B cell (primary cell): ENCODE measurements around the gene SLC12A1. TPM values are rescaled to one million over a fixed set of nuclear protein-coding genes. Genes with fewer than 3 reads are reported as not detected.
A peak's percentile ranks its signal among the peaks of the same experiment; 100 is the strongest.

Experiments
- ATAC-seq: fragments of 200-7000 bp; cut with Tn5 transposase; one replicate; pipeline ENCODE4 v1.10.0; 2021; ENCODE audit warnings: low read depth, mild to moderate bottlenecking, moderate number of reproducible peaks, moderate library complexity
- CTCF ChIA-PET: fragments of 350-600 bp; sonication (Branson Sonifier 250); formaldehyde crosslinking; loops from one replicate; lab custom pipeline; 2021; ENCODE audit warnings: antibody characterized with exemption, inconsistent platforms; lab: Charles Lee
- POLR2A ChIA-PET: fragments of 350-600 bp; sonication (Branson Sonifier 250); formaldehyde crosslinking; loops from one replicate; lab custom pipeline; 2021; ENCODE audit warnings: antibody characterized with exemption; lab: Charles Lee
- DNase-seq: peaks from one replicate; pipeline ENCODE4 v3.0.0; 2013
- H2AFZ ChIP-seq: 2 replicates; pipeline ENCODE4 v1.6.1; 2012; ENCODE audit warnings: mild to moderate bottlenecking, low read depth, low read length; ENCODE audit not compliant: insufficient read depth, poor library complexity, severe bottlenecking
- H3K27ac ChIP-seq, 2 donors: 1 replicate in 1 of 2; 2 replicates in 1 of 2; pipeline ENCODE4 v1.5.1; 2012 to 2013; ENCODE audit warnings: low read length in 2 of 2, mild to moderate bottlenecking in 2 of 2, moderate library complexity in 1 of 2
- H3K27me3 ChIP-seq, 4 experiments: fragments of 200-600 bp in 1 of 4; sonication (generic) in 1 of 4; replicated peaks in 1 of 4; 1 replicate in 2 of 4; 2 replicates in 2 of 4; pipeline versions ENCODE4 v1.6.1 to v1.7.0; 2013 to 2016; ENCODE audit warnings: low read length in 3 of 4, mild to moderate bottlenecking in 2 of 4, mixed read lengths in 1 of 4, moderate library complexity in 1 of 4; ENCODE audit not compliant: insufficient read depth in 4 of 4, control insufficient read depth in 3 of 4; ENCODE audit errors: control extremely low read depth in 1 of 4
- H3K36me3 ChIP-seq, 2 experiments: replicated peaks in 1 of 2; 1 replicate in 1 of 2; 2 replicates in 1 of 2; pipeline versions ENCODE4 v1.6.1 to v1.7.1; 2013; ENCODE audit warnings: low read length in 1 of 2; ENCODE audit not compliant: insufficient read depth in 2 of 2, control insufficient read depth in 1 of 2; ENCODE audit errors: control extremely low read depth in 1 of 2, extremely low read depth in 1 of 2
- H3K4me1 ChIP-seq, 2 donors: fragments of 200-600 bp in 1 of 2; sonication (generic) in 1 of 2; 1 replicate in 1 of 2; 2 replicates in 1 of 2; pipeline versions ENCODE4 v1.5.1 to v1.6.1; 2013 to 2017; ENCODE audit warnings: low read length in 2 of 2; ENCODE audit not compliant: control insufficient read depth in 2 of 2, insufficient read depth in 2 of 2
- H3K4me2 ChIP-seq: replicated peaks from 2 replicates; pipeline ENCODE3; 2012; ENCODE audit warnings: mild to moderate bottlenecking, low read depth, low read length; ENCODE audit not compliant: poor library complexity, severe bottlenecking
- H3K4me3 ChIP-seq, 5 experiments: fragments of 200-600 bp in 1 of 5; sonication (generic) in 1 of 5; 1 replicate in 3 of 5; 2 replicates in 2 of 5; pipeline versions ENCODE4 v1.5.1 to v1.7.0; 2011 to 2016; ENCODE audit warnings: low read length in 4 of 5, mild to moderate bottlenecking in 4 of 5, low read depth in 2 of 5, control low read depth in 1 of 5, moderate library complexity in 1 of 5; ENCODE audit not compliant: insufficient read depth in 1 of 5; ENCODE audit errors: control extremely low read depth in 1 of 5, extremely low read depth in 1 of 5
- H3K79me2 ChIP-seq: fragments of 200-600 bp; sonication (generic); one replicate; pipeline ENCODE4 v1.6.0; 2016; ENCODE audit warnings: low read length; ENCODE audit not compliant: control insufficient read depth, insufficient read depth
- H3K9ac ChIP-seq: fragments of 200-600 bp; sonication (generic); 2 replicates; pipeline ENCODE4 v1.6.1; 2017; ENCODE audit warnings: mild to moderate bottlenecking, low read length, moderate library complexity
- H3K9me3 ChIP-seq, 3 donors: one replicate each; pipeline versions ENCODE4 v1.6.1 to v1.7.1; 2013; ENCODE audit warnings: low read length in 2 of 3; ENCODE audit not compliant: control insufficient read depth in 2 of 3, insufficient read depth in 1 of 3; ENCODE audit errors: control extremely low read depth in 1 of 3
- H4K20me1 ChIP-seq: 2 replicates; pipeline ENCODE4 v1.6.0; 2012; ENCODE audit warnings: mild to moderate bottlenecking, low read length; ENCODE audit not compliant: insufficient read depth, control insufficient read depth, poor library complexity, severe bottlenecking
- H3K27ac Mint-ChIP-seq: one replicate; pipeline ENCODE4 v1.8.0; 2021; ENCODE audit warnings: mixed read lengths
- H3K27me3 Mint-ChIP-seq: one replicate; pipeline ENCODE4 v1.8.0; 2021; ENCODE audit warnings: mixed read lengths
- H3K4me1 Mint-ChIP-seq: one replicate; pipeline ENCODE4 v1.8.0; 2021; ENCODE audit warnings: mixed read lengths
- H3K4me3 Mint-ChIP-seq: one replicate; pipeline ENCODE4 v1.8.0; 2021; ENCODE audit warnings: mixed read lengths
- H3K9me3 Mint-ChIP-seq: one replicate; pipeline ENCODE4 v1.8.0; 2022; ENCODE audit warnings: mixed read lengths; ENCODE audit not compliant: insufficient read depth
- EZH2 ChIP-seq: IDR thresholded peaks from 2 replicates; pipeline ENCODE4 v1.6.1; 2012; ENCODE audit warnings: borderline replicate concordance, low read depth, mild to moderate bottlenecking, moderate library complexity, low read length; ENCODE audit not compliant: insufficient read depth, poor library complexity, severe bottlenecking
- WGBS: methylation state at CpG from one replicate; pipeline ENCODE4 v1.1.5; 2013; ENCODE audit warnings: missing lambda C conversion rate; ENCODE audit not compliant: insufficient coverage; 5-methylcytosine and 5-hydroxymethylcytosine counted together
- intact Hi-C: fragments of 100-400 bp; cut with micrococcal nuclease; formaldehyde crosslinking; loops from one replicate; pipeline ENCODE4 v1.10.0; 2022
- polyA plus RNA-seq: library from polyadenylated mRNA; depleted of rRNA; stranded (reverse); fragments of >200 nt; gene quantifications from 2 replicates; pipeline ENCODE4 v1.2.3, GENCODE V29; 2012
- total RNA-seq, 2 donors: library from RNA; stranded (reverse); fragments of 120-200 nt in 1 of 2; gene quantifications; 1 replicate in 1 of 2; 2 replicates in 1 of 2; pipeline versions ENCODE4 v1.2.3 to v1.2.4, GENCODE V29; 2013 to 2022
- TF ChIP-seq, protein P1 (sequence below): fragments of 200-600 bp; IDR thresholded peaks from one replicate; pipeline ENCODE4 v1.8.0; 2022; ENCODE audit warnings: antibody characterized with exemption, mild to moderate bottlenecking

Gene SLC12A1
- total and polyA plus RNA-seq, 2 donors (not counting 1 experiment from before 2014, with no cell fraction given), result not detected

DNA sequence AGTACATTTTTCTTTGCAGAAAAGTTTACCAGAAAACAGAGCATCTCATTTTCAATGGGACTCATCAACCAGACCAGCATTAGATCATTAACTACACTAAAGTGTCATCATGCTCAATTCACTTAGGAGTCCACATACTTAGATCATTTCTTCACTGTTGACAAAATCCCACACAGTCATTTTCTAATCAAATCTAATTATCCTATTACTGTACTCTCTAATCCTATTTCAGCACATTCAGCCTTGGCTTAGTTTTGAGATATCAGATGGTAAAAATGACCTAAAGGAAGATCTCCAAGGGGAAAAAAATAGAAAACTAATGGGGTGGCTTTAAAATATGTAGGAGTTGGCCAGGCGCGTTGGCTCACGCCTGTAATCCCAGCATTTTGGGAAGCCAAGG is 19.8 kb upstream of the SLC12A1 start:
- H3K4me3 ChIP-seq, result no peak overlapping the region
- intact Hi-C loops, result no loop called here
- POLR2A ChIA-PET, result no interaction called here
- H3K36me3 ChIP-seq, result no peaks in the 10 kb centered on the region
- no peak overlapping the region for H3K27ac ChIP-seq
- H3K27me3 ChIP-seq, result peaks cover 0 to 10% (median 3%) of the 10 kb centered on the region in 4 experiments
- Mint-ChIP-seq H3K27me3 (peaks cover 44% of the 10 kb centered on the region), H3K4me1 (peaks cover under 1% of the 10 kb centered on the region), H3K4me3 (no peak overlapping the region), H3K27ac (no peak overlapping the region), H3K9me3 (no peaks in the 10 kb centered on the region)
- H3K79me2 ChIP-seq, result no peaks in the 10 kb centered on the region
- H3K9ac ChIP-seq, result no peak overlapping the region
- CTCF ChIA-PET, result no interaction called here
- TF ChIP-seq, protein P1, sequence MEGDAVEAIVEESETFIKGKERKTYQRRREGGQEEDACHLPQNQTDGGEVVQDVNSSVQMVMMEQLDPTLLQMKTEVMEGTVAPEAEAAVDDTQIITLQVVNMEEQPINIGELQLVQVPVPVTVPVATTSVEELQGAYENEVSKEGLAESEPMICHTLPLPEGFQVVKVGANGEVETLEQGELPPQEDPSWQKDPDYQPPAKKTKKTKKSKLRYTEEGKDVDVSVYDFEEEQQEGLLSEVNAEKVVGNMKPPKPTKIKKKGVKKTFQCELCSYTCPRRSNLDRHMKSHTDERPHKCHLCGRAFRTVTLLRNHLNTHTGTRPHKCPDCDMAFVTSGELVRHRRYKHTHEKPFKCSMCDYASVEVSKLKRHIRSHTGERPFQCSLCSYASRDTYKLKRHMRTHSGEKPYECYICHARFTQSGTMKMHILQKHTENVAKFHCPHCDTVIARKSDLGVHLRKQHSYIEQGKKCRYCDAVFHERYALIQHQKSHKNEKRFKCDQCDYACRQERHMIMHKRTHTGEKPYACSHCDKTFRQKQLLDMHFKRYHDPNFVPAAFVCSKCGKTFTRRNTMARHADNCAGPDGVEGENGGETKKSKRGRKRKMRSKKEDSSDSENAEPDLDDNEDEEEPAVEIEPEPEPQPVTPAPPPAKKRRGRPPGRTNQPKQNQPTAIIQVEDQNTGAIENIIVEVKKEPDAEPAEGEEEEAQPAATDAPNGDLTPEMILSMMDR, result no peak
- TF ChIP-seq EZH2, result no peak
- no peak overlapping the region for H2AFZ ChIP-seq
- H3K4me1 ChIP-seq, result no peaks in the 10 kb centered on the region
- ATAC-seq (no peak), DNase-seq (no peak)
- H4K20me1 ChIP-seq, result no peaks in the 10 kb centered on the region
- H3K9me3 ChIP-seq, result no peaks in the 10 kb centered on the region
- no peak overlapping the region for H3K4me2 ChIP-seq
- WGBS, result 100% methylated on average over 3 of the region's 3 CpGs

DNA sequence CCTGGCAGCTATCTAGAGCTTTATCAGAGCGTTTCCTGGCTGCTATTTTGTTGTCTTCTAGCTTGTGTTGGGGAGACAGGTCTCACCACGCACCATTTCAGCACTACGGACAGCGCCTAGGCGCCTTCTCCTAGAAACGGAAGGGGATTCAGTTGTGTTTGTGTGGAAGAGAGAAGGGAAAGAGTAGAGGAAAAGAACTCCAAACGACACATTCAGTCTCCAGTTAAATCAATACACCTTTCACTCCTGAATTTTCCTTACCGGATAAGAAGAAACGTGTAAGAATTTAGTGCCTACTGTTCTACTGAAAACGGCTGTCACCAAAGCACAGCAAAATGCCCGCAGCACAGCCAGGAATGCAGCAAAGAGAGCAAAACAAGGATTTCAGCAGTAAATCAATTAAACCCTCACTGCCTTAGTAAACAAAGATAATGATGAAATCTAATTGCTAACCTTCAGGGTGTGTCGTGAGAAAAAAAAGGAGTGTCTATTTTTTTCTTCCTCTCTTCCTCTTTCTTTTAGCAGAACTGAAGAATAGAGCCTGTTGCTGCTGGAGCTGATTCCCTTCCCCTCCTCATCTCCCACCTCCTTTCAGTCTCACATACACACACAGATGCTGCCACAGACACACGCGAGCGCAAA is 15.0 kb upstream of the SLC12A1 start:
- Histone ChIP-seq H3K27me3 (peaks cover 0 to 9% (median 4%) of the 10 kb centered on the region in 4 experiments), H3K36me3 (no peaks in the 10 kb centered on the region), H3K4me1 (no peaks in the 10 kb centered on the region), H3K9ac (no peak overlapping the region), H2AFZ (no peak overlapping the region), H3K27ac (no peak overlapping the region), H3K4me2 (no peak overlapping the region), H4K20me1 (no peaks in the 10 kb centered on the region), H3K9me3 (peaks cover 0 to 3% (median 0%) of the 10 kb centered on the region in 3 donors), H3K4me3 (no peak overlapping the region), H3K79me2 (no peaks in the 10 kb centered on the region)
- H3K9me3 Mint-ChIP-seq, result no peaks in the 10 kb centered on the region
- DNase-seq (peak; percentile 25), ATAC-seq (no peak)
- ChIA-PET POLR2A (no interaction called here), CTCF (interaction anchor here (0.7 kb wide), 1 partner anchor 132 kb away, joined by 3 read pairs; no protein-coding TSS in a partner anchor)
- H3K4me3 Mint-ChIP-seq, result no peak overlapping the region
- H3K27ac Mint-ChIP-seq, result no peak overlapping the region
- intact Hi-C loops, result no loop called here
- H3K4me1 Mint-ChIP-seq, result peaks cover 2% of the 10 kb centered on the region
- peaks cover 43% of the 10 kb centered on the region for H3K27me3 Mint-ChIP-seq
- TF ChIP-seq EZH2, result no peak
- TF ChIP-seq, protein P1, result no peak
- 7% methylated on average over 3 of the region's 15 CpGs for WGBS
